Gastrocnemius medialis (tissue), 4 donors: Measurements from ENCODE around the gene THAP11. TPM values are rescaled to one million over a fixed set of nuclear protein-coding genes. Genes with fewer than 3 reads are reported as not detected.

Source experiments
- ATAC-seq, 2 donors: fragments of 150-250 bp; one replicate each; pipeline ENCODE4 v1.9.1; 2016
- DNase-seq, 2 donors: peaks; one replicate each; pipeline ENCODE4 v3.0.0-alpha.2; 2019
- H3K27ac ChIP-seq, 4 donors: fragments of 200-600 bp; sonication (generic); 1 replicate in 1 of 4; 2 replicates in 3 of 4; pipeline ENCODE4 v1.5.1; 2016 to 2018; ENCODE audit warnings: mild to moderate bottlenecking in 2 of 4, moderate library complexity in 1 of 4
- H3K27me3 ChIP-seq, 3 donors: fragments of 200-600 bp; sonication (generic) in 2 of 3; 1 replicate in 1 of 3; 2 replicates in 2 of 3; pipeline versions ENCODE4 v1.5.1 to v1.6.0; 2016 to 2019; ENCODE audit warnings: mild to moderate bottlenecking in 1 of 3, moderate library complexity in 1 of 3
- H3K36me3 ChIP-seq, 2 donors: fragments of 200-600 bp; sonication (generic) in 1 of 2; one replicate each; pipeline ENCODE4 v1.5.1; 2017 to 2018
- H3K4me1 ChIP-seq, 2 donors: fragments of 200-600 bp; sonication (generic) in 1 of 2; one replicate each; pipeline ENCODE4 v1.5.1; 2016 to 2017; ENCODE audit warnings: mild to moderate bottlenecking in 2 of 2
- H3K4me3 ChIP-seq, 4 donors: fragments of 200-600 bp; sonication (generic) in 3 of 4; 1 replicate in 1 of 4; 2 replicates in 3 of 4; pipeline ENCODE4 v1.5.1; 2016 to 2019; ENCODE audit warnings: mild to moderate bottlenecking in 2 of 4
- H3K9me3 ChIP-seq, 3 donors: fragments of 200-600 bp; sonication (generic) in 2 of 3; 1 replicate in 1 of 3; 2 replicates in 2 of 3; pipeline ENCODE4 v1.5.1; 2016 to 2019
- POLR2A ChIP-seq, 2 donors: fragments of 450-650 bp; IDR thresholded peaks; one replicate each; pipeline ENCODE4 v1.6.1; 2017; ENCODE audit warnings: antibody characterized with exemption in 2 of 2, mild to moderate bottlenecking in 2 of 2, moderate library complexity in 2 of 2
- in situ Hi-C, 4 donors: fragments of 200-750 bp; cut with MboI; loops; one replicate each; pipeline versions ENCODE4 v1.15.0 to v1.8.0; 2017; ENCODE audit warnings: low sequenced_read_pairs in 4 of 4
- intact Hi-C: fragments of 100-400 bp; cut with DNase I; formaldehyde crosslinking; loops from one replicate; pipeline ENCODE4 v1.15.1; 2023; ENCODE audit warnings: low total_unique reads
- total RNA-seq, 4 donors: library from RNA; depleted of rRNA; stranded (reverse); fragments of >200 nt; gene quantifications; one replicate each; pipeline versions ENCODE4 v1.1.0 to v1.2.3, GENCODE V29; 2016
- TF ChIP-seq, protein P1 (sequence below), 5 experiments: fragments of 450-650 bp in 3 of 5; fragments of 200-600 bp in 2 of 5; sonication (generic) in 2 of 5; IDR thresholded peaks in 4 of 5; conservative IDR thresholded peaks in 1 of 5; 1 replicate in 4 of 5; 2 replicates in 1 of 5; pipeline ENCODE4 v1.5.1; 2016 to 2019; ENCODE audit warnings: antibody characterized with exemption in 5 of 5, mild to moderate bottlenecking in 3 of 5, moderate library complexity in 3 of 5

The THAP11 gene
- total RNA-seq, 4 donors from 2014 or later = 61.9 to 120 (median 102) TPM

DNA sequence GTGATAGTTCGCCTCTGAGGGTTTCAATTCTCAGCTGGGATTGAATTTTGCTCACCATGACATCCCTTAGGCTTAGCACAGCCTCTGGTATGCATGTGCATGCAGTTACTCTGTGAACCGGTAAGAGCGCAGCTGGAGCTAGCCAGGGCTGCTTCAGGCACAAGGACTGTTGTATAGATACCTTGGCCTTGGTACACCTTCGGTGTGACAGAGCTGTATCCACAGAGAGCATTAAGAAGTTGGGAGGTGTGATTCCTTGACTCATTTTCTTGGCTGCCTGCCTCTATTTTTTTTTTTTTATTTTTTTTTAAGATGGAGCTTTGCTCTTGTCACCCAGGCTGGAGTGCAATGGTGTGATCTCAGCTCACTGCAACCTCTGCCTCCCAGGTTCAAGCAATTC is 2.4 kb downstream of the THAP11 start:
- intact Hi-C loops = loop anchor here (5.0 to 10.0 kb wide), 2 partner anchors 83 to 280 kb away; partner anchors contain the start of gene CTCF
- H3K4me3 ChIP-seq = peak overlapping the region; percentile 32 to 79 (median 77)

DNA sequence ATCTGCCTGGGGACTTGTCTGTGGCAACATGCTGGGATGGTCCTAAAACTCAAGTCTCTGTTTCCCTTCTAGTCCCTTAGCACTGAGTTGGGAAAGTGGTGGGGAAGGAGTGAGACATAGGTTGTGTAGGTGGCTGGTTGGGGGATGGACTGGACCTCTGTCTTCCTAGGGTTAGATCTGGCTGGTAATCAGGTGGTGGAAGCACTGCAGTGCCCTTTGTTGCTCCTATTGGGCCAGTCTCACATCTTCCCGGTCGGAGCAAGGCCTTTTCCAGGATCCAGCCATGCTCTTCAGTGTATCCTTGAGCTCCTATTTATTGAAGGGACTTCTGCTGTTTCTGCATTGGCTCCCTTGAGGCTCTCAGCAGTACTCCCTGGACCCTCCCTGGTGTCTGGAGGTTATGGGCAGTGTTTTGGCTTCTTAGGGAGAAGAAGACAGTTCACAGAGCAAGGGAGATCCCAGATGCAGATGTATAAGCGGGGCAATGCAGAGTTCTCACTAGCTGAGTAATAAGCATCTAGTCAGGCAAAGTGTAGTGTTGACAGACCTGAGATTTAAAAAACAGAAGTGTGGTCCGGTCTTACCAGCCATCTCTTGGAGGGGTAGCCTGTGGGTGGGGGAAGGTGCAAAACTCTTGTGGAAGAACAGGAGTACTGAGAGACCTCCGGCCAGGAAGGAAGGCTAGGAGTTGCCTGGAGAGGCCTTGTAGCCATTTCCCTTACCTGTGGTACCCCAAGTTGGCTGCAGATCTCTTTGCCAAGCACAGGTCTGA is 3.4 kb downstream of the THAP11 start:
- no peaks in the 10 kb centered on the region for H3K9me3 ChIP-seq
- intact Hi-C loops (loop anchor here (2.0 to 10.0 kb wide), 2 partner anchors 39 to 281 kb away; partner anchors contain the start of genes CTCF, RANBP10 and TSNAXIP1), in situ Hi-C loops (no loop called here)
- peak overlapping the region; percentile 80 to 99 (median 94) for H3K4me3 ChIP-seq
- DNase-seq (no peak), ATAC-seq (no peak)
- no peaks in the 10 kb centered on the region for H3K36me3 ChIP-seq
- peak overlapping the region; percentile 98 to 100 (median 99) for H3K27ac ChIP-seq
- H3K4me1 ChIP-seq = peaks cover 51 to 60% of the 10 kb centered on the region in 2 donors
- H3K27me3 ChIP-seq = no peaks in the 10 kb centered on the region
- no peak for TF ChIP-seq POLR2A (IDR thresholded peaks at IDR 0.05)
- TF ChIP-seq, protein P1, sequence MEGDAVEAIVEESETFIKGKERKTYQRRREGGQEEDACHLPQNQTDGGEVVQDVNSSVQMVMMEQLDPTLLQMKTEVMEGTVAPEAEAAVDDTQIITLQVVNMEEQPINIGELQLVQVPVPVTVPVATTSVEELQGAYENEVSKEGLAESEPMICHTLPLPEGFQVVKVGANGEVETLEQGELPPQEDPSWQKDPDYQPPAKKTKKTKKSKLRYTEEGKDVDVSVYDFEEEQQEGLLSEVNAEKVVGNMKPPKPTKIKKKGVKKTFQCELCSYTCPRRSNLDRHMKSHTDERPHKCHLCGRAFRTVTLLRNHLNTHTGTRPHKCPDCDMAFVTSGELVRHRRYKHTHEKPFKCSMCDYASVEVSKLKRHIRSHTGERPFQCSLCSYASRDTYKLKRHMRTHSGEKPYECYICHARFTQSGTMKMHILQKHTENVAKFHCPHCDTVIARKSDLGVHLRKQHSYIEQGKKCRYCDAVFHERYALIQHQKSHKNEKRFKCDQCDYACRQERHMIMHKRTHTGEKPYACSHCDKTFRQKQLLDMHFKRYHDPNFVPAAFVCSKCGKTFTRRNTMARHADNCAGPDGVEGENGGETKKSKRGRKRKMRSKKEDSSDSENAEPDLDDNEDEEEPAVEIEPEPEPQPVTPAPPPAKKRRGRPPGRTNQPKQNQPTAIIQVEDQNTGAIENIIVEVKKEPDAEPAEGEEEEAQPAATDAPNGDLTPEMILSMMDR (IDR thresholded peaks at IDR 0.05 in 4 of 5, conservative IDR thresholded peaks at IDR 0.05 in 1 of 5) = no peak

More for the DNA sequence above, 2.4 kb downstream of the THAP11 start:
- Histone ChIP-seq H3K36me3 (no peaks in the 10 kb centered on the region), H3K27me3 (no peaks in the 10 kb centered on the region), H3K27ac (peak overlapping the region; percentile 98 to 100 (median 99)), H3K4me1 (peaks cover 51 to 60% of the 10 kb centered on the region in 2 donors), H3K9me3 (no peaks in the 10 kb centered on the region)
- no peak for TF ChIP-seq POLR2A (IDR thresholded peaks at IDR 0.05)
- TF ChIP-seq, protein P1 (IDR thresholded peaks at IDR 0.05 in 4 of 5, conservative IDR thresholded peaks at IDR 0.05 in 1 of 5) = peak in 1 of 5 experiments; percentile 20
- ATAC-seq (no peak), DNase-seq (no peak)
- in situ Hi-C loops = no loop called here

DNA sequence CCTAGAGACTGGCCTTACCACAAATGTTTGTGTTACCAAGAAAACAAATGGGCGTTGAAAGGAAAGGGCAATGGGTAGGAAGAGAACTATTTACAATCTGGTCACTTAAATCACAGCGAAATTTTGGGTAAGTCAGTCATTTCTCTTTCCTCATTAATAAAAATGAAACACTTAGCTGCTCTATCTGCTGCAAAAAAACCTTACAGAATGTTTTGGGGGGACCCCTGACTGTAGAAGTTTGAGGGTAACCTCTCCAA is 3.9 kb downstream of the THAP11 start:
- peak overlapping the region; percentile 98 to 100 (median 99) for H3K27ac ChIP-seq
- peaks cover 51 to 60% of the 10 kb centered on the region in 2 donors for H3K4me1 ChIP-seq
- no peak for TF ChIP-seq POLR2A (IDR thresholded peaks at IDR 0.05)
- TF ChIP-seq, protein P1 (IDR thresholded peaks at IDR 0.05 in 4 of 5, conservative IDR thresholded peaks at IDR 0.05 in 1 of 5) = no peak
- no peaks in the 10 kb centered on the region for H3K9me3 ChIP-seq
- H3K4me3 ChIP-seq = peak overlapping the region; percentile 80 to 99 (median 94)
- no peaks in the 10 kb centered on the region for H3K27me3 ChIP-seq
- ATAC-seq = no peak
- intact Hi-C loops = loop anchor here (2.0 to 10.0 kb wide), 2 partner anchors 39 to 281 kb away; partner anchors contain the start of genes CTCF, RANBP10 and TSNAXIP1
- no peak for DNase-seq
- in situ Hi-C loops = no loop called here
- H3K36me3 ChIP-seq = no peaks in the 10 kb centered on the region

DNA sequence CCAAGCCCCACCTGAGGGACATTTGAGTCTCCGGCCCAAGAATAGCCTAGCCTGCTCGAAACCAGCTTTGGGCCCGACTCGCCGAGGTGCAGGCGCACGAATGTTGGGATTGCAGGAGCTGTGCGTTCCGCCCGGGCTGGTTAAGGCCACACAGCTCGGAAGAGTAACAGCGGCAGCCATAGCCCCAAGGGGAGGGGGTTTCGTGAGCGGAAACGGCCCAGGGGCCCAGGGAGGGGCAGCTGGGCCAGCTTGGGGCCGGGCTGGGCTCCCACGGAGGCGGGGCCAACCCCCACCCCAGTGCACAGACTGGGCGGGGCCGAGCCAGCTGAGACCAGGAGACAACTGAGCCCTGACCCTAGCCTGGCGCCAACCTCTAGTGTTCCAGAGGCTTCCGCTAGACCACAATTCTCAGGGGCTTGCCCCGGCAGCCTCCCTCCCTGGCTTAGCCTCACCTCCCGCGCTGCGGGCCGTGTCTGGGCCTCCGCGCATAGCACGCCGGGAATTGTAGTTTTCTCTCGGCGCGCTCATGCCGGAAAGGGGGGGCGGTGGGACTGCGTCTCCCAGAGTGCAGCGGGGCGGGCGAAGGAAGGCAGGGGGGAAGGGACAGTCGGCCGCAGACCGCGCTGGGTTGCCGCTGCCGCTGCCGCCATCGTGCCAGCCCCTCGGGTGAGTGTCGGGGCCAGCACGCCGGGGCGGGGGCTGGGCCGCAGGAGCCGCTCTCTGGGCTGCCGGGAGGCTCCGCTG is 4.4 kb downstream of the THAP11 start, which contains the start of gene NUTF2:
NUTF2 (plus strand) TSS at position 614 of the 744 bp plus-strand sequence. CDS start 18,198 bp downstream, outside the sequence.
- Histone ChIP-seq H3K9me3 (no peaks in the 10 kb centered on the region), H3K4me1 (peaks cover 47 to 56% of the 10 kb centered on the region in 2 donors), H3K27me3 (no peaks in the 10 kb centered on the region), H3K4me3 (peak within 1 kb of the TSS; percentile 80 to 99 (median 94)), H3K36me3 (no peaks in the 10 kb centered on the region), H3K27ac (peak within 1 kb of the TSS; percentile 98 to 100 (median 99))
- DNase-seq (peak; percentile 93 to 95), ATAC-seq (peak; percentile 79 to 80)
- in situ Hi-C loops (no loop called here), intact Hi-C loops (loop anchor here (2.0 to 10.0 kb wide), 2 partner anchors 40 to 282 kb away; partner anchors contain the start of genes CTCF, RANBP10 and TSNAXIP1)
- peak; percentile 82 to 85 for TF ChIP-seq POLR2A (IDR thresholded peaks at IDR 0.05)
- TF ChIP-seq, protein P1 (IDR thresholded peaks at IDR 0.05 in 4 of 5, conservative IDR thresholded peaks at IDR 0.05 in 1 of 5) = peak in 1 of 5 experiments; percentile 41
